GM20000 (cell line): ENCODE measurements around the gene GAMT.

ENCODE experiments used
- DNase-seq: peaks from one replicate; pipeline ENCODE4 v3.0.0; 2012; ENCODE audit warnings: low spot score
- TF ChIP-seq, protein P1 (sequence below): IDR thresholded peaks from 2 replicates; pipeline ENCODE4 v1.5.1; 2012; ENCODE audit warnings: mild to moderate bottlenecking, control low read depth; ENCODE audit errors: extremely low read depth, missing control alignments

The GAMT gene

GRCh38 chr19:1387684-1388636, 13.4 kb downstream of the GAMT start:
- TF ChIP-seq, protein P1, sequence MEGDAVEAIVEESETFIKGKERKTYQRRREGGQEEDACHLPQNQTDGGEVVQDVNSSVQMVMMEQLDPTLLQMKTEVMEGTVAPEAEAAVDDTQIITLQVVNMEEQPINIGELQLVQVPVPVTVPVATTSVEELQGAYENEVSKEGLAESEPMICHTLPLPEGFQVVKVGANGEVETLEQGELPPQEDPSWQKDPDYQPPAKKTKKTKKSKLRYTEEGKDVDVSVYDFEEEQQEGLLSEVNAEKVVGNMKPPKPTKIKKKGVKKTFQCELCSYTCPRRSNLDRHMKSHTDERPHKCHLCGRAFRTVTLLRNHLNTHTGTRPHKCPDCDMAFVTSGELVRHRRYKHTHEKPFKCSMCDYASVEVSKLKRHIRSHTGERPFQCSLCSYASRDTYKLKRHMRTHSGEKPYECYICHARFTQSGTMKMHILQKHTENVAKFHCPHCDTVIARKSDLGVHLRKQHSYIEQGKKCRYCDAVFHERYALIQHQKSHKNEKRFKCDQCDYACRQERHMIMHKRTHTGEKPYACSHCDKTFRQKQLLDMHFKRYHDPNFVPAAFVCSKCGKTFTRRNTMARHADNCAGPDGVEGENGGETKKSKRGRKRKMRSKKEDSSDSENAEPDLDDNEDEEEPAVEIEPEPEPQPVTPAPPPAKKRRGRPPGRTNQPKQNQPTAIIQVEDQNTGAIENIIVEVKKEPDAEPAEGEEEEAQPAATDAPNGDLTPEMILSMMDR, result no peak
- DNase-seq, result no peak

DNA sequence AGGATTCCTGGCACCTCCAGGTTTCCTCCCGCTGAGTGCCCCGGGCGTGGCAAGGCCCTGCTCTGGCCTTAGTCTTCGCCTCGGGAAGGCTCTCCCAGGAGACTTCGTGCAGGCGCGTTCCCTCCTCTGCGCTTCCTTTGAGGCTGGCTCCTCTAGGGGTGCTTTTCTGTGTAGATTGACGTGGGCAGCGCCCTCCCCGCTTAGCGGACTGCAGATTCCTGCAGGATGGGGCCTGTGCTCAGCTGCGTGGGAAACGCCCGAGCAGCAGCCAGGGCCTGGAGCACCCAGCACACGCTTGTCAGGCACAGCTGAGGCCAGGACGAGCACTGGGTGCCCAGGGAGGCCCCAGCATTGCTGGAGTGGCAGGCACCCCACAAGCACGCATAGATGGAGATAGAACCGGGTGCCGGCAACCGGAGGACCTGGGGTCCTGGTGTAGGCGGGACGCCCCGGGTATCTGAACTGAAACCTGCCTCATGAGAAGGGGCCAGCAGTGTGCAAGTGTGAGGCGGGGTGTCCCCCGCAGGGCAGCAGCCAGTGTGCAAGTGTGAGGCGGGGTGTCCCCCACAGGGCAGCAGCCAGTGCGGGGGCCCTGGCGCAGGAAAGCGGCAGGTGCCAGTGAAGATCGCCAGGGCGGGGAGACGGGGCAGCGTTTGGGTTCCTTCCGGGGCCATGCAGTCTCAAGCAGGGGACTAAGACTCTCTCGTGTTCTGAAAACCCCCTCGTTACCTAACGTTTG, 14.2 kb downstream of the GAMT start:
- TF ChIP-seq, protein P1, result no peak
- no peak for DNase-seq

DNA sequence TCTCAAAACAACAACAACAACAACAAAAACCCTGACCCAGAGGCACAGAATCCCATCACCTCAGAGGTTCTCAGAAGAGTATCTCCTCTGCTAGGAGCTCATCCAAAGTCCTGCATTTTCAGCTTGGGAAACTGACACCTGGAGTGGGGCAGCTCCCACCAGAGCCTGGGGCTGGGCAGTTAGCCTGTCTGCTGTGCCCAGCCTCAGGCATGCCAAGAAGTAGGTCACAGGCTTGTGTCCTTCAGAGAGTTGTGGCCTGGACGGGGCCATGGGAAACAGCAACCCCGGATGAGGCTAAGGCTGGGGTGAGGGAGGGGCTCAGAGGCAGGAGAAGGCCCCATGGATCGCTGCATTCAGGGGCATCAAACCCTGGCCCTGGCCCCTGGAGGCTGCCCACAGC, 15.5 kb downstream of the GAMT start:
- no peak for DNase-seq
- TF ChIP-seq, protein P1, result no peak

DNA sequence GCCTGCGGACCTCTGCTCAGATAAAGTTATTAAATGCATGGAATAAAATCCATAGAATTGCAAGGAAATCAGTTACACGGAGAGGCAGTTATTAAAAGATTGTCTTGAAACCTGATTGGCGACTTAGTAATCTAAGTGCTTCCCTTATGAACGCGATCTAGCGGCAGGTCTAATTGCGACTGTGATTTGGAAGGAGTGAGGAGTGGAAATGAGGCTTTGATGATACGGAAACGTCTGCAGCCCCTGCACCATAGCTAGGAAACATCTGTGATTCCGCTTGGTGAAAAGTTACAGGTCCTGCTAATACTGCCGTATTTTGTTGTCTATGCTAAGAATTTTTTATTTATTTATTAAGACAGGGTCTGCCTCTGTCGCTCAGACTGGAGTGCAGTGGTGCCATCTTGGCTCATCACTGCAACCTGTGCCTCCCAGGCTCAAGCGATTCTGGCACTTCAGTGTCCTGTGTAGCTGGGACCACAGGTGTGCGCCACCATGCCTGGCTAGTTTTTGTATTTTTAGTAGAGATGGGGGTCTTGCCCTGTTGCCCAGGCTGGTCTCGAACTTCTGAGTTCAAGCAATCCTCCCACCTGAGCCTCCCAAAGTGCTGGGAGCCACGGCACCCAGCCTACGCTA, 16.7 kb downstream of the GAMT start:
- TF ChIP-seq, protein P1, result no peak
- no peak for DNase-seq

DNA sequence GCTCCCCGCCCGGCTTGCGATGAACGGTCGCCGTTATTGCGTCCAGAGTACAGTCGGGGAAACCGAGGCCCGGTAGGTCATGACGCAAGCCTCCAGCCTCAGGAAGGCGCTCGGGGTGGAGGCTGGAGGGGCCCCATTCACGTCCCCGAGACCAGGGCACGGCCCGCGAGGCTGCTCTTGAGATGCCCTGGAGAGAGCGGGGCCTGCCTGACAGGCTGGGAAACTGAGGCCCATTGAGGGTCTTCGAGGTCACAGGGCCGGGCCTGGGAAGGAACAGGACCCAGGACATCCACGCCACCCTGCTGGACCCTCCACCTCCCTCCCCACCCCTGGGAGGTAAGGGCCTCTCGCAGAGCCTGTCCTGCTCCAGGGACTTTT, 17.3 kb downstream of the GAMT start:
- no peak for DNase-seq
- TF ChIP-seq, protein P1, result no peak

DNA sequence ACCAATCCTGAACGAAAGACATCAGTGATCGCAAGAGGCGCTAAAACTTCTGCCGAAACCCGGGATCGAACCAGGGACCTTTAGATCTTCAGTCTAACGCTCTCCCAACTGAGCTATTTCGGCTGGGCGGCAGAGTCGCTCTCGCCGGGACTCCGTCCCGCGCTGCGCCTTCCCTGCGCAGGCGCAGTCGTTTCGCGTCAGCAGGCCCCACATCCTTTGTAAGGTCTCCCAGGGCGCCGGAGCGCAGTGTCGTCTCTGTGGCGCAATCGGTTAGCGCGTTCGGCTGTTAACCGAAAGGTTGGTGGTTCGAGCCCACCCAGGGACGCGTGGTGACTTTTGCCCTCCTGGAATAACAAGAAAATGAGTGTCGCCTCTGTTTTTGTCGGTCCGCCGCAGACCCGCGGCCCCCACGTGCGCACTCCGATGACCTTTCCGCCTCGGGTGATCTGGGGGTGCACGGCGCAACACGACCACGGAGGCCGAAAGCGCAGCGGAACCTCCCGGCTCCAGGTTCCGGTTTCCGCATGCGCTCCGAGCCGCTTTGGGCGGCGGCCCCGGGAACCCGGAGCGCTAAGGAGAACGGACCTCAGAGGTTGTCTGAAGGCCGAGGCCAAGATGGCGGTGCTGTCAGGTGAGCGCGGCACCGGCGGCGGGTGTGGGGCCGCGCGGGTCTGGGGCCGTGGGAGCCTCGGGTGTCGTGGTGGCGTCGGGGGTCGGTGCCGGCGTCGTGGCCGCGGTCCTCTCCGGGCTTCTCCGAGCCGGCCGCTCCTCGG, 17.8 kb downstream of the GAMT start, which contains the start of gene NDUFS7:
Gene NDUFS7, plus strand, starts transcription at position 596 of the 773 bp plus-strand sequence. Its CDS starts 20 bp downstream, at position 616.
- DNase-seq, result peak; percentile 91
- TF ChIP-seq, protein P1, result no peak
